SW480 (cell line): ENCODE results near the gene SCO2.

Source experiments
- DNase-seq: peaks from one replicate; pipeline ENCODE4 v3.0.0-alpha.2; 2016; ENCODE audit warnings: low spot score

SCO2 gene, protein sequence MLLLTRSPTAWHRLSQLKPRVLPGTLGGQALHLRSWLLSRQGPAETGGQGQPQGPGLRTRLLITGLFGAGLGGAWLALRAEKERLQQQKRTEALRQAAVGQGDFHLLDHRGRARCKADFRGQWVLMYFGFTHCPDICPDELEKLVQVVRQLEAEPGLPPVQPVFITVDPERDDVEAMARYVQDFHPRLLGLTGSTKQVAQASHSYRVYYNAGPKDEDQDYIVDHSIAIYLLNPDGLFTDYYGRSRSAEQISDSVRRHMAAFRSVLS

DNA sequence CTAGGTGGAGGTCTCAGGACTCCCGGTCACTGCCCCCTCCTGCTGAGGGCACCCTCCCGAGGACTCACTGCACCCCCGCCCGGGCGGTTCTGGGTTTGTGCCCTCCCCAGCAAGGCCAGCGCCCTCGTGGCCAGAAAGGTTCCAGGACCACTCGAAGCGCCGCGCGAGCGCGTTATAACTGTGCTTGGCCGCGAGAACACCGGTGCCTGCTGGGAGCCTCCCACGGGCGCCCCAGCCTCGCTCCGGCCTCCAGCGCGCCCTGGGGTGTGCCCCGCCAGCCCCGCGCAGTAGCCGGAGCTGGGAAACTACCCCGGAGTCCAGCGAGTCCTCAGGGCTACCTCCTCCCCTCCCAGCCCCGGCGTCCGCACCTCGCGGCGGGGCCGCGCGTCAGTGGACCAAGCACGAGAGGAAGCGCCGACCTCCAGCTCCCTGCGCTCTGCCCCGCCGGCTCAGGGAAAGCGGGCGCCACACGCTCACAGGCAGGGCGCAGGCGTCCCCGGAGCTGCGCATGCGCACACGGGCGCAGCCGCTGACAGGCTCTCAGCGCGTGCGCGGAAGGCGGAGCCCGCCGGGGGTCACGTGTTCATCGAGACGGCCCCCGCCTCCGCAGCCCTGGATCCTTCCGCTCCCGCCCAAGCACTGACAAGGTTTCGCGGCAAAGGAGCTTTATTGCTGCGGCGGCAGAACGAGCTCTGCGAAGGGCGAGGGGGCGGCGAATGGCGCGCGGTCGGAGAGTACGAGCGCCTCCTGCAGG lies at the start of gene SCO2:
SCO2 (minus strand) TSS at position 495 of the 754 bp plus-strand sequence. CDS start 1,187 bp downstream, outside the sequence.
- DNase-seq = peak; percentile 93

DNA sequence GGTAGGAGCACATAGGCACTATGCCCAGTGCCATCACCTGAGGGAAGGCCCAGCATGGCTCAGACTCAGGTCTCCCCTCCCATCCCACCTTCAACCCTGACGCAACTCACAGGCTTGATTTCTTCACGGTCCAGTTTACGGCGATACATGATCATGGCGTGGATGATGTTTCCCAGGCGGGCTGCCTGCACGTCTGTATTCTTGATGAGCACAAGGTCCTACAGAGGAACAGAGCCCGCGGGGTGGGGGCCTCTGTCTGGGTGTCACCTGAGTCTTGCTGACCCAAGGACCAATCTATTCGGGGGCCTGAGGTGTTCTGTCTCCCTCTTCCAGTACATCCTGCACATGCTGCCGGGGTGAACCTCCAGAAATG lies 49.0 kb upstream of the SCO2 start:
- no peak for DNase-seq

DNA sequence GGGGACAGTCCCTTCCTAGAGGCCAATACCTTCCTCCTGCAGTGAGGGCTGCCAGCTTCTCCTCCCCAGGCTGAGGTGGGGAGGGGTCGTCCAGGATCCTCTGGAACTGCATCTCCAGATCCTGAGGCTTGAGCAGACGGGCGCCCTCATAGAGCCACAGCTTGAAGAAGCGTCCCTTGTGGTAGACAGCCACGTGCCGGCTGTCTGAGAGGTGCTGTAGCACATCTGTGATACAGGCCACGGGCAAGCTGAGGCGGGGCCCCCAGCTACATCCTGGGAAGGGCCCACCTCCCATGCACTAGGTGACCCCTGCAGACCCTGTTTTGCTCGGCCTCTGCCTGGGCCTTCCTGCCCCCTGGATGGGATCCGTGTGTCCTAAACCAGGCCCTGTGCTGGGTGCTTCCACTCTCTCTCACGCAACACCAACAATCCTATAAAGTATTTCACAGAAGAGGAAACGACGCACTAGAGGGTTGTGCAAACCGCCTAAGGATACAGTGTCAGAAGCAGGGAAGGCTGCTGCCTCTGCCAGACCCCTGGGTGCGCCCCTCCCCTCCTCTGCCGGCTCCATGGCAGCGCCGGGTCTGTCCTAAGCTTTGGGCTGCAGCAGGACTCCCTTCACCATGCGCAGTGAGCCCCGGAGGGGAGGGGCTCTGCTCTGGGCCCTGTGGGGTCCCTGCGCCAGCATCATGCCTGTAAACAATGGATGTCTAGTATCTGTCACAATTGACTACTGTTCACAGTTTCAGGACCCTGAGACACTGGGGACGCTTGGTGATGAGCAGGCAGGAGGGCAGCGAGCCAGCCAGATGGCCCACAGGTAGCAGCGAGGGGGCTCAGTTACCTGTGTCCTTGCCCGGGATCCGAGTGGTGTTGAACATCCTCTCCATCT lies 48.3 kb upstream of the SCO2 start:
- DNase-seq = no peak

DNA sequence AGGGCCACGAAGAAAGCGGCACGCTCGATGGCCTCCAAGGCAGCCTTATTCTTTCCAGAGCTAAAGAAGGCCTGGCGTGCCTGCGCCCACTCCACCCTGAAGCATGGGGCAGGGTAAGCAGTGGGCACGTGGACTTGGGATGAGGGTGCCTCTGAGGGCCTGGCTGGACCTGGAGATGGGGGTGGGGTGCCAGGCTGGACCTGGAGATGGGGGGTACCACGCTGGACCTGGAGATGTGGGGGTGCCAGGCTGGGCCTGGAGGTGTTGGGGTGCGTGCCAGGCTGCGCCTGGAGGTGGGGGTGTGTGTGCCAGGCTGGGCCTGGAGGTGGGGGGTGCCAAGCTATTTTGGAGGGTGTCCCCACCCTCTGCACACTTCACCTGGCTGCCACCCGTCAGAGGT lies 47.6 kb upstream of the SCO2 start:
- no peak for DNase-seq

DNA sequence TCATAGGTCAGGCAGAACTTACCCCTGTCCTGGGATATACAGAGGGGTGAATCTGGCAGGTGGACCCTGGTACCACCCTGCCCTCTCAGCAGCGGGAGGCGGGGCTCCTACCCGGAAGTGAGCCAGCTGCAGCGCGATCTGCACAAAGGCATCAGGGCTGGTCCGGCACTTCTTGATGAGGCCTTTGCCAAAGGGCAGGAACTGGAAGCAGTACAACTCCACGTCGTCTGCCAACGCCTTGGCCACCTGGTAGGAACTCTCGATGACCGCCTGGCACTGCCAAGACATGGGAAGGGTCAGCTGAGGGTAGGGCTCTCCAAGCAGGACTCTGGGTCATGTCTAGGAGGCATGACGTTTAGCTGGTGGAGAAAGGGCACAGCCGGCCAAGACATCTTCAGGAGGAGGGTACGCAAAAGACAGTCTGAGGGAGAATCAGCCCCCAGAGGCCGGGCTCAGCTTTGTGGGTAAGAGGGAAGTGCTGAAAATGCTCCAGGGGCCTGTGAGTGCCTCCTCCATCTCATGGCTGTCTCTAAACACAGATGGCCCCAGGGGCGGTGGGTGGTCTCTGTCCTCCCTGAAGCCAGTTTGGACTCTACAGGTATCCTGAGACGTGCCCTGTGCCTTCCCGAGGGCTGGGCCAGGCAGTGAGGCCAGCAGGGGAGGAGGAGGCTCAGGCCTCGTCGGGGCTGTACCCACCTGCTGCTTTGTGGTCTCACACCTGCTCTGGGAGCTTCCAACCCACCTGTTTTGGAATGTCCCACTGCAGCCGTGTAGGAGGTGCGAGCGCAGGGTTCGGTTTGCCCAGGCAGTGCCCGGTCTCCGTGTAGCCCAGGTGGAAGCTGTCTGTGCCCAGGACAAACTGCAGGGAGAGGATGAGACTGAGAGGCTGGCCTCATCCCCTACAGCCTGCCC lies 46.1 kb upstream of the SCO2 start:
- DNase-seq = no peak

DNA sequence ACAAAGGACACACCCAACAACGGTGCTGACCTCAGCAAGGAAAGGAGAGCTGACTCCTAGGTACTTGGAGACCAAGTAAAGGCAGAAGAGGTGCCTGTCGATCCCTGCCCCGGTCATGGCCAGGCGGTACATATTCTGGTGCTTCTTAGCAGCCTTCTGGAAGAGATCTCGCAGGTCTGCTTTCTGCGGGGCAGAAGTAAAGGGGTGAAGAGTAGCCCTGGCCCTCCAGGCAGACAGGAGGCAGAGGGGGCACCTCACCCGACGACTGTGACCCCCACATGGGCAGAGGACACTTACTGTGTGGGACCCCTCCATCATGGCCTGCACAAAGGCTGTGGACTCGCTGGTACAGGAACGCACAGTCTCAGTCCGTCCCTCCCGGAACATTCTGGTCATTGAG lies 45.5 kb upstream of the SCO2 start:
- DNase-seq = no peak

DNA sequence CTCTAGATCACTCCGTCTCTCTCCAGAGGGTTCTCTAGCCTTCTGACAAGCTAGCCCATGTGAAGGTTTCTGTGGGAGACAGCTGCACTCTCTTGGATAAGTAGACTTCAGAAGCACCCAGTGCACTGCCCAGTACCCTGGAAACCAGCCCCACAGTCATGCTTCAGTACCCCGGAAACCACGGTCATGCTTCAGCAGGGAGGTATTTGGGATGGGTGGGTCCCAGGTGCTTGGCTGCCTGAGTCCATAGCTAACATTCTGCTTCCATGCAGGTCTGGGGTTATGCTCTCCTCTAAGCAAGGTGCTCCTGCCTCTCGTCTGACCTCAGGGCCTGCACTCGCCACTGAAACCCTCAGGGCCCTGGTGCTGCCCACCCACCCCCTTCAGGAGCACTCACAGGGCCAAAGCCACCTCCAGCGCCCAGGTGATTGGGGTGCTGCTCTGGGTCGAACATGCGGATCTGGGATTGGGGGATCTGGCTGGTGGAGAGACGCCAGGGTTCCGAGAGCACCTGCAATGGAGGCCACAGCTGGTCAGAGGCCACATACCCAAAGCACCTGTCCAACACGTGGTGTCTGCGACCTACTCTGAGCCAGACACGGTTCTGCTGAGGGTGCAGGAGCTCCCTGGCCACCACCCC lies 44.6 kb upstream of the SCO2 start:
- no peak for DNase-seq

DNA sequence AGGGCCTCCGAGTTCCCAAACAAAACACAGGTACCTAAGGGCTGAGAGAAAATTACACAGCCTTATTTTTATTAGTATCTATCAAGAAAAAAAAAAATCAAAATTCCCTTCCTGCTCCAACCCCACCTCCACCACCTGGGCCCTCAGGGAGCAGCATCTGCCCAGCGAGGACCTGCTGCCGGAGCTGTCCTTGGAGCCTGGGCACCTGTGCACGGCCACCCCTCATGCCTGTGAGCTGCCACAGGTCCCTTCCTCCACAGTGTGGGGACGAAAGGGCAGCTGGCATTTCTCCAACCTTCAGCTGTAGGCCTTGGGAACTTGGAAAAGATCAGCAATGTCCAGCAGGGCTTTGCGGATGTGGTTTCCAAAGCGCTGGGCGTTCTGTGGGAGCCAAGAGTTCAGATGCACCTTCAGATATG lies 43.7 kb upstream of the SCO2 start:
- DNase-seq = no peak

DNA sequence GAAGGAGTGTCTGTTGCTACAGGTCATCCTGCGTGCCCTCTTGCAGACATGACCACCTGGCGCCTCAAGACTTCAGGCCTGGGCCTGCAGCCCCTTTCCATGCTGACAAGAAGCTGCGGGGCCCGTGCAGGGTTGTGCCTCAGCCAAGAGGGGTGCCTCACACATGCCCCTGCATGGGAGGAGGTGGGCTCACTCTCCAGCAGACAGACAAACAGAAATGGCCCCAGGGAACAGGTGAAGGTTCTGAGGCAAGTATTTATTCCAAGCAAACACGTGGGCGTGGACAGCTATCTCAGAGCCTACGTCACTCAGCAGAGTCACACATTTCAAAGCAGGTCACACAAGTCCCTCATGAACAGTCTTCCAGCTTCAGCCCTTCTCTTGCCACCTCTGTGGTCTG lies 43.2 kb upstream of the SCO2 start:
- no peak for DNase-seq

DNA sequence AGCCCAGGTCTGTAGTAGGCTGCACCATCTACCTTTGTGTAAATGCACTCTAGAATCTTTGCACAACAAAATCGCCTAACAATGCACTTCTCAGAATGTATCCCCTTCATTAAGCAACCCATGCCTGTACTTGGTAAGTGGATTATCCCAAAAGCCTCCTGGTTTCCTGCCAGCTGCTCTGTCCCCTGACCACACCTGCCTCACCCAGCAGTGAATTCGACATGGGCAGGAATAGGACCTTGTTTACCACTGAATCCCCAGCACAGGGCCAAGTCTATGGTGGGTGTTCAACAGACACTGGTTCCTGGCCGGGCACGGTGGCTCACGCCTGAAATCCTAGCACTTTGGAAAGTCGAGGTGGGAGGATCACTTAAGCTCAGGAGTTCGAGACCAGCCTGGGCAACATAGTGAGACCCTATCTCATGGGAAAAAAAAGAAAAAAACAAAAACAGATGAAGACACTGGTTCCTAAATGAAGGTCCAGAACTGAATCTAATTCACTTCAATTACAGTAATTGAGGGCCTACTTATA lies 42.4 kb upstream of the SCO2 start:
- DNase-seq = no peak

DNA sequence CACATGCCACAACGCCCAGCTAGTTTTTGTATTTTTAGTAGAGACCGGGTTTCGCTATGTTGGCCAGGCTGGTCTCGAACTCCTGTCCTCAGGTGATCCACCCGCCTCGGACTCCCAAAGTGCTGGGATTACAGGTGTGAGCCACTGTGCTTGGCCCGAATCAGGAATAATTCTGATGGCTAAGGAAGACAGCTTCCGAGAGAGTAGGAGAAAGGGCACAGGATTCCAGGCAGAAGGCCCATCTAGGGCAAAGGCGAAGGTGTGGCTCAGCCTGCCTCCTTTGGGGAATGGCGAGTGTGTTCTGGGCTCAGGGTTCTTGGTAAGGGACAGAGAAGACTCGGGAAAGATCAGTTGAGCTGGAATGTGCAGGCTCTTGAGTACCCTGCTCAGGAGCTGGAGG lies 38.9 kb upstream of the SCO2 start:
- DNase-seq = no peak

DNA sequence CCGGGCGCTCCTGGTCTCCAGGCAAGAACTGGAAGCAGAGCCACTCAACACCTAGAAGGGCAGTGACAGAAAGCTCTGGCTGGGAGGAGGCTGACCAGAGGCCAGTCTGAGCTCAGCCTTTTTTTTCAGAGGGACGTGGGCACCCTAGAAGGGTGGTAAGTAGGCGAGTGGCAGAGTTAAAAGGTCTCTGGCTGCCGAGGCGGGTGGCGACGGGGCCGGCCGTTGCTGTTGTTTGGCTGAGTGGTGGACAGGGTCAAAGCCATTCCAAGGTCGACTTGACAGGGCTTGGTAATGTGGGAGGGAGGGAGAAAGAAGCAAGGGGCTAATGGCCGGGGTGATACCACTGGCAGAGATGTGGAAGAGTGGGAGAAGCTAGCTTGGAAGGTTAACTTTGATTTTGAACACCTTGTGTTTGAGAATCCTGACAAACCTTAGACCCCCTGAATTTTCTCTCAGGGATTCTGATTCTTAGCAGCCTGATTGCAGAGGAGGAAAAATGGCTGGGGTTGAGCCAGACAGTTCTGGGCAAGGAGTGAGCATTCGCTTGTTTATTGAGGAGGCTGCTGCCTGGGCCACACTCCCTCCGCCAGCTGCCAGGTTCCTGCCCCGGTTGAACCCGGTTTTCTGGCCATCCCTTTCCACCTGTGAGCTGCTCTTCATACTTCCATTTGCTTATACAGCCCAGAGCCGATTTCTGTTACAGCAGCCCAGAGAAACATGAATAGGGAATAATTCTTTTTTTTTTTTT lies 38.2 kb upstream of the SCO2 start:
- no peak for DNase-seq

DNA sequence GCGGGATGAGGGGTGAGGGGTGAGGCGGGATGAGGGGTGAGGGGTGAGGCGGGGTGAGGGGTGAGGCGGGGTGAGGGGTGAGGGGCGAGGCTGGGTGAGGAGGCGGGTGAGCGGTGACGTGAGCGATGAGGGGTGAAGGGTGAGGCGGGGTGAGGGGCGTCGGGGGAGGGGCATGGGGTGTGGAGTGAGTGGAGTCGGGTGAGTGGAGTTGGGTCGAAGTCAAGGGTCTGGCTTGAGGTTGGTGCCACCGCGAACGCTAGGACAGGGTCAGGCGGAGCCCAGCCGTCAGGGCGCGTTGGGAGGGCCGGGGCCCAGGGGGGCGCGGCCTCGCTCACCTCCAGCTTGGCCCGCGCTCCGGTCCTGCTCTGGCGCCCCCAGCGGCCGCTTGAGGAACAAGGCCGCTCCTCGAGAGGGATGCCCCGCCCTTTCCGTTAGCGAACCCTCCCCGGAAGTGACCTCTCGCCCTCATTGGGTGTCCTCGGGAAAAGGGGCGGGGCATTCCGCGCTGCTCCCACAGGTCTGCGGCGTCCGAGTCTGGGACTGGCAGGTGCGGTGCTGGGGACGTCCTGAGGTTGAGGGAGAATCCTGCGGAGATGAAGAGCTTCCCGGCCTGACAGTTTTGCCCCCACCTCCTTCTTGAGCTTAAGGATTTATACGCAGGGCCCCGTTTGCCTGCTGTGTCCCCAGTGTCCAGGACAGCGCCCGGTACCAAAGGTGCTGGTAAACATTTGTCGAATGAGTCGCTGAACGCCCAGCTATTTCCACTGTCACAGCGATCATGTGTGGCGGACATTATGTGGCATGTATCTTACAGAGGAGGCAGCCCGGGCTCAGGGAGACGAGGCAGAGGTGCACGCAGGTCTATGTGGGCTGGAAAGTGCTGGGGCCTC lies 37.4 kb upstream of the SCO2 start, which contains the start of gene SYCE3:
SYCE3 (minus strand) TSS at position 397 of the 890 bp plus-strand sequence. CDS start 6,514 bp downstream, outside the sequence.
- DNase-seq = peak; percentile 93

DNA sequence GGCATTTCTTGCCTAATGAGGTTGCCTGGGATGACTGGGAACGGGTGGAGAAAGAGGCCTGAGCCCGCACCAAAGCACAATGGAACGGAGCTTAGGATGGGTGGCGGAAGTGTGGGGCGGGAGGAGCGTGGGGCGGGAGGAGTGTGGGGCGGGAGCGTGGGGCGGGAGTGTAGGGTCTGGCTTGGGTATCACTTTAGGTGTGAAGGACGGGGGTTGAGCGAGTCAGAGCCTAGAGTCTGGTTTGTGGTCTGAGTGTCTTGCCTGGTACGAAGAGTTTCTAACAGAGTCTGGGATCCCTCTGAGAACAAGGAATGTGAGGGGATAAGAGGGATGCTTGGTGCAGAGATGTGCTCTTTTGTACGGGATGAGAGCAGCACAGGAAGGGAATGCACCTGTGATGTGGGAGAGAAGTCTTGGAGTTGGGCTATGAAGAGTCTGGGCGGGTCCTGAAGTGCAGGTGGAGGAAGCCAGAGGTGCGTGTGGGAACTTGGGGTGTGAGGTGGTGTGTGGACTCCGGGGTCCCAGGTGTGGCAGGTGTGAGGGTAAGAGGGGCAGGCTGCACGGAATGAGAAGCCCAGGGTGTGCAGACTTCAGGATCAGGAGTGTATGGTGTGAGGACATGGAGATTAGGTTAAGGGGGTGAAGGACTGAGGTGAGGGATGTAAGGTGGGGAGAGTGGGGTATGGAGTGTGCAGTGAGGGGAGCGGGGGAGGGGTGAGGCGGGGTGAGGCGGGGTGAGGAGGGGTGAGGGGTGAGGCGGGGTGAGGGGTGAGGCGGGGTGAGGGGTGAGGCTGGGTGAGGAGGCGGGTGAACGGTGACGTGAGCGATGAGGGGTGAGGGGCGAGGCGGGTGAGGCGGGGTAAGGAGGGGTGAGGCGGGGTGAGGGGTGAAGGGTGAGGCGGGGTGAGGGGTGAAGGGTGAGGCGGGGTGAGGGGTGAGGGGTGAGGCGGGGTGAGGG lies 36.3 kb upstream of the SCO2 start:
- DNase-seq = peak; percentile 27

DNA sequence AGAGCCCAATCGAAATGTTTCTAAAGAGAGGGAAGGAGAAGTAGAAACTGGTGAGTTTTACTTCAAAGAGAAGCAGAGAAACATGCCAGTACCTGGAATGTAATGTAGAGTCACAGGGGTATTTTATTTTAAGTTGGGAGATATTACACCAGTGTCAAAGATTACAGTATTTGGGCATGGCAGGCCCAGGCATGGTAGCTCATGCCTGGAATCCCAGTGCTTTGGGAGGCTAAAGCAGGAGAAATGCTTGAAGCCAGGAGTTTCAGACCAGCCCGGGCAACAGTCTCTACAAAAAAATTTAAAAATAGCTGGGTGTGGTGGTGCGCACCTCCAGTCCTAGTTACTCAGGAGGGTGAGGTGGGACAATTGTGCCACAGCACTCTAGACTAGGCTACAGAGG lies 34.6 kb upstream of the SCO2 start:
- DNase-seq = no peak

DNA sequence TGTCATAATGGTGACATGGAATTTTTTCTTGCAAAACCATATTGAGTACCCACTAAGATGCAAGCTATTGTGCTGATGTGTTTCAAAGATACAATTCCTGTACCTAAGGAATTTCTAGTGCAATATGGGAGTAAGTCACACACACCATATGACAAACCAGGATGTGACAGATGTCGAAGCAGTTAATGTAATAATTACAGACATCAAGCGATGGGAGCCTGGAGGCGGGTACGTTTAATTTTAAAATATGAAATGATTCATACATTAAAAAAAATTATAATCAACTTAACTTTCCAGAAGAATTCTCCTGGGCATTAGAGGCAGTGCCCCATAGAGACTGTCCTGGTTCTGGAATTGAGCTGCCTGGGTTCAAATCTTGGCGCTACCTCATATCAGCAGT lies 31.3 kb upstream of the SCO2 start:
- no peak for DNase-seq

DNA sequence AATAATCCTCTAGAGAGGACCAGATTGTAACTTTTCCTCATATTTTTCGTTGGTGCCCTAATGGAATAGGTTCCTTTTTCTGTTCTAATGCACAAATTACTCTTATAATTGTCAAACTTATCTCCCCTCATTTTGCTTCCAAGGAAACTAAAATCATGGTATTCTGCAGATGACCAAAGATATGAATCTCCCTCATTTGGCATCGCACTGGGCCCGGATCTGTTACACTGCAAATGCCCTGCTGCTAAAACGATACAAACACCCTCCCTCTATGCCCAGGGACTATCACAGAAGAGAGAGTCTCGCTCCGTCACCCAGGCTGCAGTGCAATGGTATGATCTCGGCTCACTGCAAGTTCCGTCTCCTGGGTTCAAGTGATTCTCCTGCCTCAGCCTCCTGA lies 27.9 kb upstream of the SCO2 start:
- DNase-seq = no peak
